B cell (primary cell): ENCODE measurements around the gene GLYATL3. TPM values are rescaled to one million over a fixed set of nuclear protein-coding genes. Genes with fewer than 3 reads are reported as not detected.

Experiments used
- ATAC-seq: fragments of 200-7000 bp; cut with Tn5 transposase; one replicate; pipeline ENCODE4 v1.10.0; 2021; ENCODE audit warnings: low read depth, mild to moderate bottlenecking, moderate number of reproducible peaks, moderate library complexity
- CTCF ChIA-PET: fragments of 350-600 bp; sonication (Branson Sonifier 250); formaldehyde crosslinking; loops from one replicate; lab custom pipeline; 2021; ENCODE audit warnings: antibody characterized with exemption, inconsistent platforms; lab: Charles Lee
- POLR2A ChIA-PET: fragments of 350-600 bp; sonication (Branson Sonifier 250); formaldehyde crosslinking; loops from one replicate; lab custom pipeline; 2021; ENCODE audit warnings: antibody characterized with exemption; lab: Charles Lee
- DNase-seq: peaks from one replicate; pipeline ENCODE4 v3.0.0; 2013
- H2AFZ ChIP-seq: 2 replicates; pipeline ENCODE4 v1.6.1; 2012; ENCODE audit warnings: mild to moderate bottlenecking, low read depth, low read length; ENCODE audit not compliant: insufficient read depth, poor library complexity, severe bottlenecking
- H3K27ac ChIP-seq, 2 donors: 1 replicate in 1 of 2; 2 replicates in 1 of 2; pipeline ENCODE4 v1.5.1; 2012 to 2013; ENCODE audit warnings: low read length in 2 of 2, mild to moderate bottlenecking in 2 of 2, moderate library complexity in 1 of 2
- H3K27me3 ChIP-seq, 4 experiments: fragments of 200-600 bp in 1 of 4; sonication (generic) in 1 of 4; replicated peaks in 1 of 4; 1 replicate in 2 of 4; 2 replicates in 2 of 4; pipeline versions ENCODE4 v1.6.1 to v1.7.0; 2013 to 2016; ENCODE audit warnings: low read length in 3 of 4, mild to moderate bottlenecking in 2 of 4, mixed read lengths in 1 of 4, moderate library complexity in 1 of 4; ENCODE audit not compliant: insufficient read depth in 4 of 4, control insufficient read depth in 3 of 4; ENCODE audit errors: control extremely low read depth in 1 of 4
- H3K36me3 ChIP-seq, 2 experiments: replicated peaks in 1 of 2; 1 replicate in 1 of 2; 2 replicates in 1 of 2; pipeline versions ENCODE4 v1.6.1 to v1.7.1; 2013; ENCODE audit warnings: low read length in 1 of 2; ENCODE audit not compliant: insufficient read depth in 2 of 2, control insufficient read depth in 1 of 2; ENCODE audit errors: control extremely low read depth in 1 of 2, extremely low read depth in 1 of 2
- H3K4me1 ChIP-seq, 2 donors: fragments of 200-600 bp in 1 of 2; sonication (generic) in 1 of 2; 1 replicate in 1 of 2; 2 replicates in 1 of 2; pipeline versions ENCODE4 v1.5.1 to v1.6.1; 2013 to 2017; ENCODE audit warnings: low read length in 2 of 2; ENCODE audit not compliant: control insufficient read depth in 2 of 2, insufficient read depth in 2 of 2
- H3K4me2 ChIP-seq: replicated peaks from 2 replicates; pipeline ENCODE3; 2012; ENCODE audit warnings: mild to moderate bottlenecking, low read depth, low read length; ENCODE audit not compliant: poor library complexity, severe bottlenecking
- H3K4me3 ChIP-seq, 5 experiments: fragments of 200-600 bp in 1 of 5; sonication (generic) in 1 of 5; 1 replicate in 3 of 5; 2 replicates in 2 of 5; pipeline versions ENCODE4 v1.5.1 to v1.7.0; 2011 to 2016; ENCODE audit warnings: low read length in 4 of 5, mild to moderate bottlenecking in 4 of 5, low read depth in 2 of 5, control low read depth in 1 of 5, moderate library complexity in 1 of 5; ENCODE audit not compliant: insufficient read depth in 1 of 5; ENCODE audit errors: control extremely low read depth in 1 of 5, extremely low read depth in 1 of 5
- H3K79me2 ChIP-seq: fragments of 200-600 bp; sonication (generic); one replicate; pipeline ENCODE4 v1.6.0; 2016; ENCODE audit warnings: low read length; ENCODE audit not compliant: control insufficient read depth, insufficient read depth
- H3K9ac ChIP-seq: fragments of 200-600 bp; sonication (generic); 2 replicates; pipeline ENCODE4 v1.6.1; 2017; ENCODE audit warnings: mild to moderate bottlenecking, low read length, moderate library complexity
- H3K9me3 ChIP-seq, 3 donors: one replicate each; pipeline versions ENCODE4 v1.6.1 to v1.7.1; 2013; ENCODE audit warnings: low read length in 2 of 3; ENCODE audit not compliant: control insufficient read depth in 2 of 3, insufficient read depth in 1 of 3; ENCODE audit errors: control extremely low read depth in 1 of 3
- H4K20me1 ChIP-seq: 2 replicates; pipeline ENCODE4 v1.6.0; 2012; ENCODE audit warnings: mild to moderate bottlenecking, low read length; ENCODE audit not compliant: insufficient read depth, control insufficient read depth, poor library complexity, severe bottlenecking
- H3K27ac Mint-ChIP-seq: one replicate; pipeline ENCODE4 v1.8.0; 2021; ENCODE audit warnings: mixed read lengths
- H3K27me3 Mint-ChIP-seq: one replicate; pipeline ENCODE4 v1.8.0; 2021; ENCODE audit warnings: mixed read lengths
- H3K4me1 Mint-ChIP-seq: one replicate; pipeline ENCODE4 v1.8.0; 2021; ENCODE audit warnings: mixed read lengths
- H3K4me3 Mint-ChIP-seq: one replicate; pipeline ENCODE4 v1.8.0; 2021; ENCODE audit warnings: mixed read lengths
- H3K9me3 Mint-ChIP-seq: one replicate; pipeline ENCODE4 v1.8.0; 2022; ENCODE audit warnings: mixed read lengths; ENCODE audit not compliant: insufficient read depth
- CTCF ChIP-seq: fragments of 200-600 bp; IDR thresholded peaks from one replicate; pipeline ENCODE4 v1.8.0; 2022; ENCODE audit warnings: antibody characterized with exemption, mild to moderate bottlenecking
- EZH2 ChIP-seq: IDR thresholded peaks from 2 replicates; pipeline ENCODE4 v1.6.1; 2012; ENCODE audit warnings: borderline replicate concordance, low read depth, mild to moderate bottlenecking, moderate library complexity, low read length; ENCODE audit not compliant: insufficient read depth, poor library complexity, severe bottlenecking
- WGBS: methylation state at CpG from one replicate; pipeline ENCODE4 v1.1.5; 2013; ENCODE audit warnings: missing lambda C conversion rate; ENCODE audit not compliant: insufficient coverage; 5-methylcytosine and 5-hydroxymethylcytosine counted together
- intact Hi-C: fragments of 100-400 bp; cut with micrococcal nuclease; formaldehyde crosslinking; loops from one replicate; pipeline ENCODE4 v1.10.0; 2022
- polyA plus RNA-seq: library from polyadenylated mRNA; depleted of rRNA; stranded (reverse); fragments of >200 nt; gene quantifications from 2 replicates; pipeline ENCODE4 v1.2.3, GENCODE V29; 2012
- total RNA-seq, 2 donors: library from RNA; stranded (reverse); fragments of 120-200 nt in 1 of 2; gene quantifications; 1 replicate in 1 of 2; 2 replicates in 1 of 2; pipeline versions ENCODE4 v1.2.3 to v1.2.4, GENCODE V29; 2013 to 2022

The GLYATL3 gene
- total and polyA plus RNA-seq, 2 donors (not counting 1 experiment from before 2014, with no cell fraction given), result not detected

- no peaks in the 10 kb centered on the region for H3K27me3 ChIP-seq
Measured at GRCh38 chr6:49513153-49513989, 13.6 kb downstream of the GLYATL3 start.

More at GRCh38 chr6:49513153-49513989, 13.6 kb downstream of the GLYATL3 start:
- ChIA-PET POLR2A (no interaction called here), CTCF (no interaction called here)
- no peaks in the 10 kb centered on the region for H3K4me1 Mint-ChIP-seq
- H3K4me3 Mint-ChIP-seq, result no peak overlapping the region
- H3K4me3 ChIP-seq, result no peak overlapping the region
- no peaks in the 10 kb centered on the region for H3K9me3 Mint-ChIP-seq
- TF ChIP-seq CTCF (no peak), EZH2 (no peak)
- 83% methylated on average over 1 of the region's 2 CpGs for WGBS
- H3K4me2 ChIP-seq, result no peak overlapping the region
- H2AFZ ChIP-seq, result no peak overlapping the region
- intact Hi-C loops, result no loop called here
- no peaks in the 10 kb centered on the region for H3K4me1 ChIP-seq
- H3K79me2 ChIP-seq, result no peaks in the 10 kb centered on the region
- H3K27ac Mint-ChIP-seq, result no peak overlapping the region
- H3K36me3 ChIP-seq, result no peaks in the 10 kb centered on the region
- no peaks in the 10 kb centered on the region for H4K20me1 ChIP-seq
- no peak for ATAC-seq
- H3K9me3 ChIP-seq, result no peaks in the 10 kb centered on the region
- no peak overlapping the region for H3K27ac ChIP-seq
- no peak overlapping the region for H3K9ac ChIP-seq
- H3K27me3 Mint-ChIP-seq, result peaks cover 6% of the 10 kb centered on the region
- no peak for DNase-seq
